ENCODE results near the gene ROCK2.

Gene ROCK2

GRCh38 chr2:11158916-11159573, 185.4 kb downstream of the ROCK2 start:
- in situ Hi-C loops (cut with MboI; ENCODE audit: low sequenced_read_pairs): no loop called here

DNA sequence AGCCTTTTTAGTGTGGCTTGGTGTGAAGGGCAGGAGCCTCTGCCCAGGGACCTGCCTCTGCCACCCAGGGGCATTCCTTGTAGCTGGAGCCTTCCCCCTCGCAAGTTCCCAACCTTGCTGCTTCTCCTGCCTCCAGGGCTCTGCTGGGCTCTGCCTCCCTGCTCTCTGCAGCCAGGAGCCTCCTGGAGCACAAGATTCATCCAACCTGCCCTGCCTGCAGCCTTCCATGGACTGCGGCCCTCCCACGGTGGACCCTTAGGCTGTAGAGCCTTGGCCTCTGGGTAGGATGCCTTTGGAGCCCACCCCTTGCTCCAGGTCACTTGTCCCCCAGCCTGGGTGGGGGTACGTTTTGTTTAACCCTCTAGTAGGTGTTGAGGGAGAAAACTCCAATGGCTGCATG, 186.7 kb downstream of the ROCK2 start:
- in situ Hi-C loops (cut with MboI; ENCODE audit: low sequenced_read_pairs): no loop called here

DNA sequence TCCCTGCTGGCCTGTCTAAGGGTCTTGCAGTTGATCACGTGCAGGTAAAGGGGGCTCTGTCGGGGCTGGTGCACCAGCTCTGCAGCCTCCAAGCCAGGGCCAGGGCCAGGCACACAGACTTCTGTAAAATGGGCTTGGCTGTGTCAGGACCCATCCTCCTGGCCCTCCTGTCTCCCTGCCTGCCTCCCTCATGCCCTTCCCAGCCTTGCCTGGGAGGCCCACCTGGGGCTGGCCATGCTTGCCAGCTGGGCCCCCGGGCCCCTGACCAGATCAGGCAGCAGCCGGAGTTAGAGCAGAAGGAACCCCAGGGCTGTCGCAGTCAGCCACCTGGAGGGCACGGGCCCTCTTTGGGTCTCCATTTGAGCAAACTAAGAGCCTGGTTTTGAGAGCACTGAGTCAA, 187.1 kb downstream of the ROCK2 start:
- in situ Hi-C loops (cut with MboI; ENCODE audit: low sequenced_read_pairs): no loop called here

DNA sequence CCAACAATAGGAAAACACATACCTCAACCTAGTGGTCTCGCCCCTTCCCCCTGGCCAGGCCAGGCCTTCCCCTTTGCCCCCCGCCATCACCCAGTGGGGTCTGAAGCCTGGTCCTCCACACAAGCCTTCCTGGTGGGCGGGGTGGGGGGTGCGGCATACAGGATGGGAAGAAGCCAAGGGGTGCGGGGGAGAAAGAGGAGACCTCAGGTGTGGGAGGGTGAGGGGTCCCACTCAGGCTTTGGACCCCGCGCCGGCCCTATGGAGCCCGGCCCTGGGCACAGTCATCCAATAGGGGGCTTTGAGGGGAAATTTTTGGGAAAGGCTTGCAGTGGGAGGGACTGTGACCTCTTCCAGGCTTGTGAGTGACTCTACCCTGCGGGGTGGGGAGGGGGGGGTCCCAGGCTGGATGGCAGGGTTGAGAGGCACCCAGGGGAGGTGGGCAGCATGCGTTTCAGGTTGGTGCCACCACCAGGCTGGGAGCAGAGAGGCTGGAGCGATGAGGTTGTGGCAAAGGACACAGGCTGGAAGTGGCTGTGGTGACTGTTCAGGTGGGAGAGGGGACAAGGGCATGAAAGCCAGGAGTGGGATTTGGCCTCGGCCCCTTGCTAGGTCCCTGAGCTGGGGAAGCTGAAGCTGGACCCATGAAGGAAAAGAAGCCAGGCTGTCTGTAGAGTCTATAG, 187.9 kb downstream of the ROCK2 start:
- in situ Hi-C loops (cut with MboI; ENCODE audit: low sequenced_read_pairs): no loop called here

DNA sequence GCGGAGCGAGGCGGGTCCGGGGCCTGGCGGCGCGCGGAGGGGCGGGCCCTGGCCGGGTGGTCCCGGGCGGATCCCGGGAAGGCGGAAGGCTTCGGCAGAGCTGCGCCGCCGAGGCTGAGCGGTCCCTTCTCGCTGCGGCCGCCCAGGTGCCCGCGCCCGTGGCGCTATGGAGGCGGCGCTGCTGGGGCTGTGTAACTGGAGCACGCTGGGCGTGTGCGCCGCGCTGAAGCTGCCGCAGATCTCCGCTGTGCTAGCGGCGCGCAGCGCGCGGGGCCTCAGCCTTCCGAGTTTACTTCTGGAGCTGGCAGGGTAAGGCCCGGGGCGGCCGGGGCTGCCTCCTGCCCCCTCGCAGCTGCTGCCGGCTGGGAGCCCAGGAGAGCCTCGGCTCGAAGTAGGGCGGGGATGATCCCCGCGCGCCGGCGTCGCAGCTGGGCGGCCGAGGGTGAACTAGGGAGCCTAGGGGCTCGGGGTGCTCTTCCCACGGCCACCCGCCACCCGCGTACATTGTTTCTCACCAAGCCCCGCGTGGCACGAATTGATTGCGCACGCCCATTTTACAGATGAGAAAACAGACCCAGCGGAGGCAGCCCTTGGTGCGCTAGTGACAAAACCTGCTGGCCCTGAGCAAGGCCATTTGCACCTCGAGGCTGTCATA, 188.9 kb downstream of the ROCK2 start, which contains the start of gene SLC66A3:
Gene SLC66A3, plus strand, starts transcription at position 87 of the 655 bp plus-strand sequence. Its CDS starts 80 bp downstream, at position 167.
- in situ Hi-C loops (cut with MboI; ENCODE audit: low sequenced_read_pairs): no loop called here

- in situ Hi-C loops (cut with MboI; ENCODE audit: low sequenced_read_pairs): no loop called here
Measured at GRCh38 chr2:11154923-11155380, 189.5 kb downstream of the ROCK2 start.

DNA sequence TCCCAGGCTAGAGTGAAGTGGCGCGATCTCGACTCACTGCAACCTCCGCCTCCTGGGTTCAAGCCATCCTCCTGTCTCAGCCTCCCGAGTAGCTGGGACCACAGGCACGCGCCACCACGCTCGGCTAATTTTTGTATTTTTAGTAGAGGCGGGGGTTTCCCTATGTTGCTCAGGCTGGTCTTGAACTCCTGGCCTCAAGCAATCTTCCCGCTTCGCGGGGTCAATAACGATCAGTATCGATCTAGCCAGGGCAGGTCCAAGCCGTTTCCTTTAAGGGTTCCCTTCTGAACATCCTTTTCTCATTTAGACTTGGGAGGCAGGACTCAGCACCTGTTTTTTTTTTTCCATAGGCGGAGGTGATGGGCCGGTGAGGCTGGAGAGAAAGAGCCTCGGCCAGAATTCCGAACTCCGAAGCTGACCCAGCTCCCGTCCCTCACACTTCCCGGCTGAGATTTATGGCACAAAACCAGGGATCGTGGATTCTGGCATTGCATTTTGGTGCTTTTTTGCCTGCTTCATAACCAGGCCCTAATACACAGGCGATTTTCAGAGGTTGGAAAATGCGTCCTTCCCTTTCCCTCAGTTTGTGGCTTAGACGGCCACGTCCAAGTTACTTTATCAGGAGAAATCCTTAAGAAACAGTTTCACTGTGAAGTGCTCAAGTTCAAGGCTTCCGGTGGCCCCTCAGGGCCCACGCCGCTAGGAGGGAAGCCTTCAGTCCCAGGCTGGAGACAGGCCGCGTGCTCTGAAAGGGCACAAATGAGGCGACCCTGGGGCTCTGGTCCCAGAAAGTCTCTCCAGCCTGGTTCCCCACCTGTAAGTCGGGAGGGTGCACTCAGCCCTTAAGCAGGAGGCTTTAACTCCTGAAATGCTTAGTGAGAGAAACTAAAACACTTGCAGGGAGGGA, 190.2 kb downstream of the ROCK2 start:
- in situ Hi-C loops (cut with MboI; ENCODE audit: low sequenced_read_pairs): no loop called here

DNA sequence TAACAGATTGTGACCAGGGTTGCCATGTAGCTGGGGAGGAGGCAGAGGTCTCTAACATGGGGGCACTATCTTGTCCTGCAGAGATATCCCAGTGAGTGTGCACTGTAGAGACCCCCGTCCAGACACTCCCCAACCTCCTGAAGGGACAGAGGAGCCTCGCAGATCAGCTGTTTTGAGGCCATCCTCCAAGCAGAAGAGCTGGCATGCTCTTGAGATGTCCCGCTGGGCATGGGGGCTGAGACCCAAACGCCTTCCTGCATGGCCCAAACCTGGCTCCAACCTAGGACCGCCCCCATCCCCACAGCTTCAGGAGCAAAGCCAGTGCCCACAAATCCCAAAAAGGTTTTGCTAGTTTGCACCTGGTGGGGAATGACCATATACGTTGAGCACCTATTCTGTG, 191.8 kb downstream of the ROCK2 start:
- in situ Hi-C loops (cut with MboI; ENCODE audit: low sequenced_read_pairs): no loop called here

DNA sequence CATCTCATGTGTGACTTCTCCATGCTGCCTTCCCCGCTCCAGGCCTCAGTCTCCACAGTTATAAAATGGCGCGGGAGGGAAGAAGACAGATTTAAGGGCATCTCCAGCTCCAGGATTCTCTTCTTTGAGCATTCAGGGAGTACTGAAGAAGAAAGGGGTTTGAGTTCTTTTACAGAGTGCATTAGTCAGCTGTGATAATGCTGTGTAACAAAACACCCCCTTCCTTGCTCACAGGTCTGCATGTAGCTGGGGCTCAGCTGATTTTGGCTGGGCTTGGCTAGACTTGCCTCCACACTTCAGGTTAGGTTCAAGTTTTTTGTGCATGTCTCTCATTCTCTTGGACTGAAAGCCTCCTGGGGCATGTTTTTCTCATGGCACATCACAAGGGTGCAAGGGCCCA, 197.2 kb downstream of the ROCK2 start:
- in situ Hi-C loops (cut with MboI; ENCODE audit: low sequenced_read_pairs): loop anchor here (25.0 kb wide), 1 partner anchor 265 kb away; no protein-coding TSS in a partner anchor

DNA sequence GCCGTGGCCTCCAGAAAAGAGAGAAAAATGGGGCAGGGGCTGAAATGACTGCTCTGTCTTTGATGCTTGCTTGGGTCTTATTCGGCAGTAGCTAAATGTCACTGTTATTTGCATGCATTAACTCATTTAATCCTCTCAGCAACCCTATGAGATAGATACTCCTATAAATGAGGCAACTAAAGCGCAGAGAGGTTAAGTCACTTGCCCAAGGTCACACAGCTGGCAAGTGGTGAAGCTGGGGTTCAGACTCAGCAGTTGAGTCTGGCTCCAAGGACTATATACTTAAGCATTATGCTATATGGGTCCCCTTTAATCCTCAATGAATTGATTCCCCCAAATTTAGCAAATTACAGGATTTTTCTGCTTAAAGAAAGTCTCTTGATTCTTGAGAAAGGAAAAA, 198.4 kb downstream of the ROCK2 start:
- in situ Hi-C loops (cut with MboI; ENCODE audit: low sequenced_read_pairs): loop anchor here (25.0 kb wide), 1 partner anchor 266 kb away; no protein-coding TSS in a partner anchor

- in situ Hi-C loops (cut with MboI; ENCODE audit: low sequenced_read_pairs): loop anchor here (25.0 kb wide), 1 partner anchor 267 kb away; no protein-coding TSS in a partner anchor
Measured at GRCh38 chr2:11145350-11145749, 199.1 kb downstream of the ROCK2 start.

GRCh38 chr2:11144738-11145079, 199.7 kb downstream of the ROCK2 start:
- in situ Hi-C loops (cut with MboI; ENCODE audit: low sequenced_read_pairs): loop anchor here (25.0 kb wide), 1 partner anchor 268 kb away; no protein-coding TSS in a partner anchor

GRCh38 chr2:11144077-11144737, 200.2 kb downstream of the ROCK2 start:
- in situ Hi-C loops (cut with MboI; ENCODE audit: low sequenced_read_pairs): loop anchor here (25.0 kb wide), 1 partner anchor 268 kb away; no protein-coding TSS in a partner anchor

DNA sequence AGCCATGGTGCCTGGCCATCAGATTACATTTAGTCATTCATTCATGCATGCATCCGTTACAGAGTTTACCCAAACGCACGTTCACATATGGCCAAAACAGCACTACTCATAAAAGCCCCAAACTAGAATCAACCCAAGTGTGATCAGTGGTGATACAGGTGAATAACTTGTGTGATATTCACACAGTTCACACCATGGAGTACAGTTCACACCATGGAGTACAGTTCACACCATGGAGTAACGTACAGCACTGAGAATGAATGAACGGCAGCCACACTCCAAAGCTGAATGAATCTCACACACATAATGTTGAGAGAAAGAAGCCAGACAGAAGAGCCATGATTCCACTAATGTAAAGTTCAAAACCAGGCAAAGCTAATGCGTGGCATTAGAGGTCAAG, 201.4 kb downstream of the ROCK2 start:
- in situ Hi-C loops (cut with MboI; ENCODE audit: low sequenced_read_pairs): loop anchor here (25.0 kb wide), 1 partner anchor 269 kb away; no protein-coding TSS in a partner anchor

DNA sequence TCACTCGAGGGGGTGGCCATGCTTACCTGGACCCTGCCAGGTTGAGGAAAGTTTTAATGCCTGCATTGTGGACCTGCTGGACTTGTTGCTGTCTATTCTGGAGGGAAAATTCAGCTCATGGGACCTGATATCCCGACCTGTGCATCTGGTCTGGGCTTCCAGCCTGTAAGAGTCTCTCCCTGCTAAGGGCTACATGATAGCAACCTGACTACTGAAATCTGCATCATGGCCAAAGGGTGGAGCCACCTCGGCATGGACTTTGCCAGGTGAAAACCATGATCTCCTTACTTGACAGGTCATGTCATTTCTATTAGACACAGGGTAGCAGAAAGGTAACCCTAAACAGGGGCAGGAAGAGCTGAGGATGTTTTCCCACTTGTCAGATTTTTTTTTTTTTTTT, 202.1 kb downstream of the ROCK2 start:
- in situ Hi-C loops (cut with MboI; ENCODE audit: low sequenced_read_pairs): loop anchor here (25.0 kb wide), 1 partner anchor 270 kb away; no protein-coding TSS in a partner anchor

DNA sequence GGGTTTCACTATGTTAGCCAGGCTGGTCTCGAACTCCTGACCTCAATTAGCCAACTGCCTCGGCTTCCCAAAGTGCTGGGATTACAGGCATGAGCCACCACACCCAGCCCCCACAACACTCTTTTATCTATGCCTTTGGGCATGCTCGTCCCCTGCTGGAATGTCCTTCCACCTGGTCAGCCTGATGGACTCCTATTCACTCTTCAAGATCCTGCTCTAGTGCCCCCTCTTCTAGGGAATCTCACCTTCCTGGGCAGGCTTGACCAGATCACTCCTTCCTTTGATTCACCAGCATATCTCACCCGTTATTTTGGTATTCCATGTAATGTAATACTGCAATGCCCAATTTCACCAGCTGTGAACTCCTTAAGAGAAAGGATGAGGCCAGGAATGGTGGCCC, 203.1 kb downstream of the ROCK2 start:
- in situ Hi-C loops (cut with MboI; ENCODE audit: low sequenced_read_pairs): loop anchor here (25.0 kb wide), 1 partner anchor 271 kb away; no protein-coding TSS in a partner anchor

DNA sequence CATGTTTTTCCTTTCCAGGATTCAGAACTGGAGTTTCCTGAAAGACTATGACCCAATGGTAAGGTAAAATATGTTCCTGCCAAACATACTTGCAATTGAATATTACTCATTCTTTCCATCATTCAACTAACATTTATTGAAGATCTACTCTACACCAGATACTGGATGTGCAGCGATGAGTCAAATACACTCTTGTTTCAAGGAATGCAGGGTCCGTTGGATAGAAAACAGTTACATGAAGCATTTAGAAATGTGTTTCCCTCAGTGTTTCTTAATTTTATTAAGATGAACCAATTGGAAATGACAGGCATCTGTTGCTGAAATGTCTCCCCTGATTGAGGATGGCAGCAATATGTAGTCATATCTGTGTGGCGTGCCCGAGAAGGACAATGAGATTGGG, 203.9 kb downstream of the ROCK2 start:
- in situ Hi-C loops (cut with MboI; ENCODE audit: low sequenced_read_pairs): loop anchor here (25.0 kb wide), 1 partner anchor 272 kb away; no protein-coding TSS in a partner anchor

DNA sequence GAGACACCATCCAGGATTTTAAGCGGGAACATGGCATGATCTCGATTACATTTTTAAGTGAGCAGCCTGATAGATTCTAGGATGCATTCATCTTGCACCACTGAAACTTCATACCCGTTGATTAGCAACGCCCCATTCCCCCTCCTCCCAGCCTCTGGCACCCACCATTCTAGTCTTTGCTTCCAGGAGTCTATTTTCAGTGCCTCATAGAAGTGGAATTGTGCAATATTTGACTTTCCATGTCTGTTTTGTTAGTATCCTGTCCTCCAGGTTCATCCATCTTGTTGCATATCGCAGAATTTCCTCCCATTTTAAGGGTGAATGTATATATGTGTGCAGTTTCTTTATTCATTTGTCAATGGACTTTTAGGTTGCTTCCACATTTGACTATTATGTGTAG, 210.1 kb downstream of the ROCK2 start:
- in situ Hi-C loops (cut with MboI; ENCODE audit: low sequenced_read_pairs): loop anchor here (10.0 to 25.0 kb wide), 2 partner anchors 278 to 450 kb away; no protein-coding TSS in a partner anchor

DNA sequence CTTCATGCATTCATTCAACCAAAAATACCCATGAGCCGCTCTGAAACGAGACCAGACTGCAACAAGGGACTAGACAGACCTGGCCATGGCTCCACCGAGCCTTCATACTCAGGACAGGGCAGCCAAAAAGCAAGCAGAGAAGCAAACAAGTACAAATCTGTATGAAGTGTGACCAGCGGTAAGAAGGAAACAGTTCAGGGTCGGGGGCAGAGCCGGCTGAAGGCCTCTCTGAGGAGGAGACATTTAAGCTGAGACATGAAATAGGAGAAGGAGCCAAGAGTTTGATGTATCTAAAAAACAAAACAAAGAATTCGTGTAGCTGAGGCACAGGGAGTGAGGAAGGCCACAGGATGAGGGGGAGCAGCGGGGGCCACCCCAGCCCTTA, 210.5 kb downstream of the ROCK2 start:
- in situ Hi-C loops (cut with MboI; ENCODE audit: low sequenced_read_pairs): loop anchor here (10.0 to 25.0 kb wide), 2 partner anchors 278 to 451 kb away; no protein-coding TSS in a partner anchor
